HG02623 (cell line): Measurements from ENCODE around the gene SLIT1.
"Not testable (repeated sequence)": the region's sequence is repeated elsewhere in the genome, so short reads cannot be mapped to it uniquely, and the experiment has no call there.

Source experiments
- ATAC-seq: cut with Tn5 transposase; IDR thresholded peaks from one replicate; pipeline ENCODE4 v1.9.1; 2021; ENCODE audit warnings: moderate library complexity; ENCODE audit not compliant: unreplicated experiment

Gene SLIT1

DNA sequence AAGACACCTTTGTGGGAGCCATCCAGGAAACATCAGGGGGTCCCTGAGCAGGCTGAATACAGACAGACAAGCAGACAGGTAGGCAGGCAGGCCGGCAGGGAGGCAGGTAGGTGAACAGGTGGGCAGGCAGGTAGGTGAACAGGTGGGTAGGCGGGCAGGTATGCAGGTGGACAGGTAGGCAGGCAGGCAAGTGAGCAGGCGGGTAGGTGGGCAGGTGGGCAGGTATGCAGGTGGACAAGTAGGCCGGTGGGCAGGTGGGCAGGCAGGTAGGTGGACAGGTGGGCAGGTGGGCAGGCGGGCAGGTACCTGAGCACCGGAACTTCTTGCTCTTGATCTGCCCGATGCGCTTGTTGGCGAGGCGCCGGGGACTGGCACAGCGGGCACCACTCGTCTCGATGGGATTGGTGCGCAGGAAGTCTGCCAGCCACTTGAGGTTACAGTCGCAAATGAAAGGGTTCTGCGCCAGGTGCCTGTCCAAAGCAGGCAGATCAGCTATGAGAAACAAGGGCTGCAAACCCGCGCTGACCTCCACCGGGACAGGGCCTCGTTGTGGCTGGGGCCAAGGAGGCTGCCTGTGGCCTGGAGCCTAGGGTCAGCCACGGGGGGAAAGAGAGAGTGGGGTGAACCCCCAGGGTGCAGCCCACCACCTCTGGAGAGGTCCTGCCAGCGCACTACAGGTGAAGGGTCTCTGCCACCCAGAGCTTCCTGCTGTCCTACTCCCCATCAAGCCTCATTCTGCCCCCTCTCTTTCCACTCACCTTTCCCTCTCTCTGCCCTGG is 136.9 kb downstream of the SLIT1 start:
- no peak for ATAC-seq

DNA sequence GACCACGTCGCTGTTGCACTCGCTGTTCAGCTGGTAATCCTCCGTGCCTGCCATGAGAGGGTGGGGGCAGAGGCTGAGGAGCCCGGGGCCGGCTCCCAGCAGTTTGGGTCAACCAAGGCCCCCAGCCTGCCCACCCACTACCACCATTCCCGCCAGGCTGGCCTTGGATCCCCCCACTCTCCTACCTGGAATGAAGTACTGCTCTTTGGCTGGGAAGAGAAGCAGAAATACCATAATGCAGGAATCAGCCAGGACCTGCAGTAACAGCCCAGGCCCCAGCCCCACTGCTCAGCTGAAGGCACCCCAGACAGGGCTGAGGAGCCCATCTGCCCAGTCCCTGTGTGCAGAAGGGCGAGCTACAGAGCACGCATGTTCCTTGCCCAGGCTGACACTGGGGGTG is 138.0 kb downstream of the SLIT1 start:
- ATAC-seq, result no peak

DNA sequence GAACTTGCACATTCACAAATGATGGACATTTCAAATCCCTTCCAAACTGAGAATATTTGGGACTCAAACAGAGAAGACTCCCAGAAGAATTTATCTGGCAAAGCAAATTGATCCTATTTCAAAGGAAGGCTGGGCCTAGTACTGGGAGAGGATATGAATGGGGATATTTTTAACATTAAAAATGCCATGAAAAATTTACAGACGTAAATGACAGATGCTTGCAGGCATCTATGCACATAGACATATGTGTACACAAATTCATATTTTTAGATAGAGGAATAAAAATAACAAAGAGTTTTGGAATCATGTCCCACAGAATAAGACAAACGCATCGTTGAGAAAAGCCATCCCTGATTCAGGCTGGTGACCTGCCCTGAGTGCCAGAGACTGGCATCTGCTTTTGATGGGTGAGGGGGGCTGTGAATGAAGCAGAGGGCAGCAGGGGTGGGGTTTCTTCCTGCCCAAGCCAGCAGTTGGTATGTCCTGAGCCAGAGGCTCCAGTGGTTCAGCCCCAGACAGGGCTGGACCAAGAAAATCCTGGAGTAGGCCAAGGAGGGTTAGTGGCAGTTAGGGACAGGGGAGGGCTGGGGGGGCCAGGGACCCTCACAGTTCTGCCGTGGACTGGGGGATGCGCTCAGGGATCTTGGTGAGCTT is 138.5 kb downstream of the SLIT1 start:
- ATAC-seq, result no peak

DNA sequence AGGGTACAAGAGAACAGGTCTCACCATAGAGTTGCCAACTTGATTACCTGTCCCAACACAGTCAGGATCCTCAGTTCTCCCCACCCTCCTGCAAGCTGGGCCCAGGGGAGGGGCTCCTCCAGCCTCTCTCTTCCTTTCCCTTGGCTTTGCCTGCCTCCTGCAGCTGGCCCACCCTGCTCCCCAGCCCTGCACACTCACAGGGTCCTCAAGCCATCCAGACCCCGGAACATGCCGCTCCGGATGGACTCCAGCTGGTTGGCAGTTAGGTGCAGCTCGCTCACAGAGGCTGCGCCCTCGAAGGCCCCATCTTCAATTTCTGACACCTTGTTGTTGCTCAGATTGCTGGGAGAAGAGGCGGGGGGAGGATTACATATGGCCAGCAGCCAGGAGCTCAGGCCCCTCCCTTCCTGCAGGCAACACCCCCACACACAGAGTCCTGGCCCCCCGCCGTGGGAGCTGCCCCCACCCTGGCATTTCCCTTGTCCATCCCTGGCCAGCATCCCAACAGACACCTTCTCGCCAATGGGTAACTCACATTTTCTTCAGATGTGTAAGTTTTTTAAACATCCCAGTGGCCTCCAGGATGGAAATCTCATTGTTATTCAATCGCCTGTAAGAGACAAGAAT is 139.2 kb downstream of the SLIT1 start:
- no peak for ATAC-seq

DNA sequence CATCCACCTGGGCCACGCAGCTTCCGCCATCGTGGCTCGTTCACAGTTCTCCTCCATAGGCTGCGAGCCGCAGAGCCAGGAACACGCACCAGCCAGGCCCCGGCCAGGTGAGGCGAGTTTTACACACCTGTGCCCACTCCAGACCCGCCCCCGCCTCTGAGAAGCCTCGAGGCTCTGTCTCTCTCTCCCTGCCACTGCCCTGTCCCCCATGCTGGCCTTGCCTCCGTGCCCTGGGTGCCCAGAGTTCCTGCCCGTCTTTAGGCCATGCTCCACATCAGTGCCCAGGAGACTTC is 142.2 kb downstream of the SLIT1 start:
- ATAC-seq, result no peak

DNA sequence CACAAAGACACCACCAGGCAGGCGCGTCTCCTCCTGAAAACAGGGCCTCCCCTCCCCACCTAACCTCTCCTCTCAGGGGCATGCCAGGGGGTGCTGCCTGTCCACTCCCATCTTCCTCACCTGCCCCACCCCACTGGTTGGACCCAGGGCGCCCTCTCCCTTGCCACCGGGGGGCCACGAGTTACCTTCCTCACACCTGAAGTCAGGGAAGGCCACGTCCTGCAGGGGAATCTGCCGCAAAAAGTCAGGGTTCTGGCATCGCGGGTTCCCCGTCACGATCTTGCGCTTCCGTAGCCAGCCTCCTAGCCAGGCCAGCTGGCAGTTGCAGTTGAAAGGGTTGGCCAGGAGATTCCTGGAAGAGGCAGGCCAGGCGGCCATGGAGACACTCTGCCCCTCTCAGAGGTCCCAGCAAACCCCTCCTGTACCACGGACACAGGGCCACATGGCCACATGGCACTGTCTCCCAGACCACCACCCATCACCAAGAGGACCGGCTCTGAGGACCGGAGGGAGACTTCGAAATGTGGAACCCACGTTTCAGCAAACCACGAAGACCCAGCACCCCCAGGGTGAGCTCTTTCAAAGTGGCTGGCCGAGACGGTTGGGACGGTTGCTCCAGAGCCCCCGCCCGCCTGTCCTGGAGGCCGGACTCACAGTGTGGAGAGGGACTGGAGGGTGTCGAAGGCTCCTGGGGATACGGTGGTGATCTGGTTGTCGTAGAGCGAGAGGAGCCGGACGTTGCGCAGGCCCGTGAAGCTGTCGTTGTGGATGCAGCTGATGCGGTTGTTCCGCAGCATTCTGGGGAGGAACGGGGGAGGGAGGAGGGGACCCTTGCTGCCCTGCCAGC is 142.8 kb downstream of the SLIT1 start:
- no peak for ATAC-seq

DNA sequence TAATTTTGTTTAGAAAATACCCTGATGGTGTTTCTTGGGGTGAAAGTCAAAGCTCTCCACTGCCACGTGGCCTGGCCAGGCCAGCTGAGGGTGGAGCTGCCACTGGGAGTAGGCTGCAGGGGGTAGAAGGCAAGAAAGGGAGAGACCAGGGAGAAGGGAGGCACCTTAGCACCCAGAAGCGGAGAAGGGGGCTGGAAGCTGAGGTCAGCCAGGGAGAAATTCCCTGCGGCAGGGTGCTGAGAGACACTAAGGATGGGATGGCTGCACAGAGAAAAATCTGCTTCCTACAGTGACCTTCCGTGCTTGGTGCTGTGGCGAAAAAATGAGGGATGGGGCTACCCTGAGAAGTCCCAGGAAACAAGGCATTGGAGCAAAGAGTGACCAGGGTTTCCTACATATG is 143.7 kb downstream of the SLIT1 start:
- ATAC-seq, result no peak

DNA sequence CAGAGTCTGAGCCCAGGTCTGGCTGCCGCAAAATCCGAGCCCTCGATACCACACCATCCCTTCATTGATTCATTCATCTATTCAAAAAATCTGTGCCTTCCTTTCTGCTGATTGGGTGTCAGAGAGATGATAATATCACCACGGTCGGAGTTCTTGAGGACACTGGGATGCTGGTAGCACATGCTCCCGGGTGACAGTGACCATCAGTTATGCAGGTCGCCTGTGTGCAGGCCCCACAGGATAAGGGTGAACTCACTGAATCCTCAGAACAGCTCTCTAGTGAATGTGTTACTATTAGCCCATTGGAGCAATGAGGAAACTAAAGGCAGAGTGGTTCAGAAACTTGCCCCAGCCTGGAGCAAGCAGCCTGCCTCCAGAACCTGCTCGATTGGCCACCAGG is 145.1 kb downstream of the SLIT1 start:
- no peak for ATAC-seq

DNA sequence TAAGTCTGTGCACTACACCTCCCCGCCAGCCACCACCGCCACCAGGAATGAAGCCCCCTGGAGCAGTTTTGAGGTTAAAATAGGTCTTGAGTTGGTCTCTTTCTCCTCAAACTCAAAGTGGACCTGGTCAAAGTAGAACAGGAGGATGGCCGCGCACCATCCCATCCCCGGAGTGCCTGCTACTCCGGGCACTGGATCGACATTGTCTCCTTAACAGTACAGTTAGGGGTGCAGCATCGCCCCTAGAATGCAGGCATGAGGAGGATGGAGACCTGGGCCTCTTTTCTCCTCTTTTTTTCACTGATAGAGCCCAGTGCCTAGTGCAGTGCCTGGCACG is 145.5 kb downstream of the SLIT1 start:
- ATAC-seq, result no peak

DNA sequence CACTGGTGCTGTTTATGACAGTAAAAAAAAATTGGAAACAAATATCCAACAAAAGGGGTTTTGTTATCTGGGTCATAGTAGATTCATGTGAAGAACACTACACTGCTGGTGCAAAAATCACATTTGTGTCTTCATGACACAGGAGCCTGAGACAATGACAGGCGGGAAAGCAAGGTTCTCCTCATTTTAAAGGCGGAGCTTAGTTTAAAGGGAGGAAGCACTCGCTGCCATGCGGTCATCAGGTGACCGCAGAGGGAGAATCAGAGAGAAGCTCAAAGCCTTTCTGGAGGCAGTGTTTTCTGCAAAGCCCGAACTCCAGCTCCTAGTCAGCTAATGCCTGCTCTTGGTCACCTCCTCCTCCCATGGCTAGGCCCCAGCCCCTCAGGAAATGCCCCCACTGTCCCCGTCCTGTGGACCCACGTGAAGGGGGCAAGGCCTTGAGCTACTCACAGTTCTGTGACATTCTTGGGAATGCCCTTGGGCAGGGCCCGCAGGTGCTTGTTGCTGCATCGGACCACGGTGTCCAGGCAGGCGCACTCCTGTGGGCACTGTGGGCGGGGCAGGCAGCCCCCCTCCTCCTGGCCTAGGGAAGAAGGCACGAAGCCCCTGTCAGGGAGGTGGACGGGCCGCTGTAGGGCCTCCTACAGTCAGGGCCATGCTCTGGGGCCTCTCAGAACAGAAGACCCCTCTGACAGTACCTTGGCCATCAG is 146.1 kb downstream of the SLIT1 start:
- ATAC-seq, result no peak

DNA sequence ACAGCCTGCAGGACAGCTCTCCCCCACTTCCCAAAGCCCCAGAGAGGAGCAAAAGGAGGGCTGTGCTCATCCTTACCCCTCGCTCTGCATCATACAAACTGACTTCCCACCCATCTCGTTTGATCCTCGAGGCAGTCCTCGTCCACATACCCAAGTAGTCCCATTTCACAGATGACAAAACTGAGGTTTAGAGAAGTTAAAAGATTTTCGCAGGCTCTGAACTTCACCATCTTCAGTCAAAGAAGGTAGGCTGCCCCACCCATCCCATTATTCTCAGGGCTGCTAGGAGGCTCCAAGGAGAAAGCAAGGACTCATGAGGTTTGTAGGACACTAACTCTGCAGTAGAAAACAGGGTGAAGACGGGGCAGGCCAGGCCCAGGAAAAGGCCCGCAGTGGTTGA is 147.1 kb downstream of the SLIT1 start:
- ATAC-seq, result no peak

DNA sequence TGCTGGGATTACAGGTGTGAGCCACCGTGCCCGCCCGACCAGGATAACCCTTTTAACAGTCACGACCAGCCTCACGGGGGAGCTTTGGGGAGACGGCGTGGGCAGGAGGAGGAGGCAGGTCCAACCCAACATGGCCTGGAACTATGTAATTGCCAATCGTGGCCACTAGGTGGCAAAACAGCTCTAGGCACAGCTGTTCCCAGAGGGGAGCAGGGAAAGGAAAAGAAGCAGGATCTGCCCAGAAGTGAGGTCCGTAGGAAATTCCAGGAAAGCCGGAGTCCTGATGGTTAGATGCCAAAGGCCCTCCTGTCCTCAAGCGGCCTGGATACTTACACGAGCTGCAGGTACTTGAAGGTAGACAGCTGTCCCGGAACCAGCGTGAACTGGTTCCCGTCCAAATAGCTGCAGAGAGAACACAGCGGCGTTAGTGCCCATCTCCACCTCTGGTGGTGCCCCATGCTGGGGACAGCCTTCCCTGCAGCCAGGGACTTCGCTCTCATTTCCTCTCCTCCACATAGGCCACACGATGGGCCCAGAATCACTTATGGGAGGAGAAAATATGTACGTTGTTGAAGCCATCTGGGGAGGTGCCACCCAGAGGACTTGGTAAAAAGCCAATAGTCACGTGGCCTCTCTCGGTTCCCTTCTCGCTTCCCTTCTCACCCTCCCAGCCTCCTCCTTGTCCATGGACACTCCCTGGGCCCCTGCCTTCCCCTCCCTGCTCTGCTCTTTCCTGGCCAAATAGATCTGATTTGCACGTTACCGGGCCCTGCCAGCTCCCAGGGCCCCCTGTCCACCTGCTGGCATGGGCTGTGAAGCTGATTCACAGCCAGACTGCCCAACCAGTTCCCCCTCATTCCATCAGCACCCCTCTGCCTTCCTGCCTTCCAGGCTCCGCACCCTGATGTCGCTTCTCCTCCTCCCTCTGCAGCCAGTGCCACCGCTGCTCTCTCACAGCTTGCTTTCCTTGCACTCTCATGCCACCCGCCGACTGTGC is 148.1 kb downstream of the SLIT1 start:
- peak; percentile 67 for ATAC-seq

DNA sequence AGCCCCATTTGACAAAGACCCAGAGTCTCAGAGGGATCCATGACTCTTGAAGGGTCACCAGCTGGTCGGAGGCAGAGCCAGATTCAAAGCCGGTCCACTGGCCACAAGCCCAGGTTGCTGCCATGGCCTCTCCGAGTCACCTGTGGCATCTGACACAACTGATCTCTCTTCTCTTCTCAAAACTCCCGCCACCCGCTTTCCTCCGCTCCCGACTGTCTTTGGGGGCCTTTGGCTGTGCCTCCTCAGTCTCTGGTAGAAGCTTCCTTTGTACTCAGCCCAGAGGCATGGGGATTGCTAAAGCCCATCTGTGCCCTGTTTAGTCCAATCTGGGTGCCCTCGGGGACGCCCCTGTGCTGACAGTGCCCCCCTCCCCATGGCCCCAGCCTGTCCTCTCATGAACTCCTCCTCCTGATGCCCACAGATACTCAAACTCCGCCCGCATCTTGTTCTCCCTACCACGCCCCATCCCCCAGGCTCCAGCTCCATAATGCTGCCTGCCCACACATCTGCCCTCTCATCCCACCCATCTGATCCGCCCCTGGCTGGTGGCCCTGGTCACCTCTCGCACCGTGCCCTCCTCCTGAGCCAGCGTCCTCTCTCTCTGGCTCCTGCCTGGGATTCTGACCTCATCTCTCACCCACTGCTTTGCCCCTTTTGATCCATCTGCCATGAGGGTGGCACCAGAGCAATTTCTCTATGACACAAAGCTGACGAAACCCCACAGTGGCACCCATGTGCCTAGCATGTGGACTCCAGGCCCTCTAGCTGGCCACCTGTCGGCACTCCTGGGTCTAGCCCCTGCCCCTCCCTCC is 150.6 kb downstream of the SLIT1 start:
- ATAC-seq, result no peak

DNA sequence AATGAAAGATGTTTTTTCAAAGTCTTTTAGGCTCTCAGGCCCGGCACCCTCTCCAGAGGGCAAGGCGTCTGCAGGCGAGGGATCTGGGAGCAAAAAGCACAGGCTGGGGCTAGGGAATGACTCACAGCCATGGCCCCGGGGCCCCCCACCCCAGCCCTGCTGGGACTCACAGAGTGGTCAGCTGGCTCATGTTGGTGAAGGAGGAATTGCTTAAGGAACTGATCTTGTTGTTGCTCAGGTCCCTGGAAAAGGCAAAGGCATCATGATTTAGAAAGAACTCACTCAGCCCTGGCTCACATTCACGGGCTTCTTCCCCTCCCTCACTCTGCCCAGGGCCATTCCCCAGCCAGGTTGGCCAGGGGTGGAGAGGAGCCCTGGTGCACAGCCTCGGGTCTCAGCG is 151.5 kb downstream of the SLIT1 start:
- no peak for ATAC-seq

DNA sequence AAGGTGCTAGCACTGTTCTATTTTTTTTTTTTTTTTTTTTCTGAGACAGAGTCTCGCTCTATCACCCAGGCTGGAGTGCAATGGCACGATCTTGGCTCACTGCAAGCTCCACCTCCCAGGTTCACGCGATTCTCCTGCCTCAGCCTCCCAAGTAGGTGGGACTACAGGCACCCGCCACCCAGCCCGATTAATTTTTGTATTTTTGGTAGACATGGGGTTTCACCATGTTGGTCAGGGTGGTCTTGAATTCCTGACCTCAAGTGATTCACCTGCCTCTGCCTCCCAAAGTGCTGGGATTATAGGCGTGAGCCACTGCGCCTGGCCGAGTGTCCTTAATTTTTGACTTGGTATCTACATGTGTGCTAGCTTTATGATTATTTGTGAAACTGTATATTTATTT is 151.9 kb downstream of the SLIT1 start:
- not testable (repeated sequence) for ATAC-seq

DNA sequence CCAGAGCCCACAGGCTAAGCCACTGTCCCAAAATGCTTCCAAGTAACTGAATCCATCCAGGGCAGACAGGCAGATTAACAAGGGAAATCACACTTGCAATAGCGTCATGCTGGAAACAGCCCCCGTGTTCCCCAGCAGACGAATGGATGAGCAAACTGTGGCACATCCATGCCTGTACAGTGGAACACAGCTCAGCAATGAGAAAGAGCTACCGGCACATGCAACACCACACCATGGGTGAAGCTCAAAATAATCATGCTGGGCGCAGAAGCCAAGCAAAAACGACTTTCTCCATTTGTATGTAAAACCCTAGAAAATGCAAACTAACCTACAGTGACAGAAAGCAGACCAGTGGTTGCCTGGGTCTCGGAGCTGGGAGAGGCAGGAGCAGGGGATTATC is 153.1 kb downstream of the SLIT1 start:
- ATAC-seq, result no peak

DNA sequence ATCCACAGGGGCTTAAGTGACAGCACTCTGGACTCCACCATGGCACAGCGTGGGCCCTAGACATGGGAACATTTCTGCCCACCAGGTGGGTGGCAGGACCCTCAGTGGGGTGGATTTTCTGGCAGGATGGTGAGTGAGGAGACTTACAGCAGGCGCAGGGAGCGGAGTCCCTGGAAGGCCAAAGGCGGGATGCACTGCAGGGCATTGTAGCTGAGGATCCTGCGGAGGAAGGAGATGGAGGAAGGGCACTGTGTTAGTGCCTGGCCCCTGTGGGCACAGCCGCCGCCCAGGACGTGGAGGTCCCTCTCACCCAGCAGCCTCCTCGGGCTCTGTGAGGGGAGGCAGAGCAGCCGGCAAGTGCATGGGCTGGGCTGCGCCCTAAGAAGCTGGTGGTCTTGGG is 154.3 kb downstream of the SLIT1 start:
- no peak for ATAC-seq

DNA sequence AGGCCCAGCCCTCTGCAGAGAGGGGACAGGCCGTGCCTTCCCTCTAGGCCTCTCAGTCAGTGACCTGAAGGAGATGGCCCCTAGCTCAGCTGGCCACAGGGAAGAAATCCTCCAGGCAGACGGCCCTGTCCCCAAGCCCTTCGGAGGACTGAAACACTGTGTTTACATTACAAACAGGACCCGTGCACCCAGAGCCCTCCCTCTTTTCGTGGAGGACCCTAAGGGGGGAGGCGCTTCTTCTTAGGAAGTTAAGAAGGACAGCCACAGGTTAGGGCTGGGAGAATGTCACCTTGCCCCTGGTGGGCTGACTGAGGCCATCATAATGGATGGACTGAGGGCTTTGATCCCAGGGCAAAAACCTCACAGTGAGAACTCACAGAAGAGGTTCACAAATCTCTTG is 154.9 kb downstream of the SLIT1 start:
- ATAC-seq, result no peak

DNA sequence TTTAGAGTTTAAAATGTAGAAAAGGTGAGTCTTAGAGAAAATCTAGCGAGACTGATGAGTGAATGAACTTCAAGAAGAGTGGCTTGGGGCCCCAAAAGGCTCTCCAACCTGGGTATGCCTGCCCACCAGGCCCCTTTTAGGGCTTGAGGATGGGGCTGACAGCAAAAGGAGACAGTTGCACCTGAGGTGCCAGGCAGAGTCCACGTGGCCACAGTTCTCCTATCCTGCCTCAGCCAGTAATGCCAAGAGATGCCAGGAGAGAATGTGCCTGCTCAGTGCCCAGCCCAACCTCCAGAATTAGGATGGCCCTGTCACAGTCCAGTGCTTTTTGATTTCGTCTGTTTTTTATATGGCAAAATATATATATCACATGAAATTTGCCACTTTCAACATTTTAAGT is 156.5 kb downstream of the SLIT1 start:
- ATAC-seq, result no peak
